Liver (tissue), 9 donors: ENCODE results near the gene FUBP1. TPM values are rescaled to one million over a fixed set of nuclear protein-coding genes. Genes with fewer than 3 reads are reported as not detected.

Experiments used
- DNase-seq: peaks from one replicate; pipeline ENCODE4 v3.0.0-alpha.2; 2017; ENCODE audit warnings: low spot score
- H3K27ac ChIP-seq, 2 donors: one replicate each; pipeline ENCODE4 v1.7.0; 2013; ENCODE audit warnings: inconsistent platforms in 2 of 2, low read length in 2 of 2, control low read depth in 1 of 2, low read depth in 1 of 2, mild to moderate bottlenecking in 1 of 2
- H3K27me3 ChIP-seq, 4 donors: one replicate each; pipeline versions ENCODE4 v1.6.1 to v1.7.0; 2013; ENCODE audit warnings: low read length in 3 of 4, inconsistent platforms in 1 of 4, mild to moderate bottlenecking in 1 of 4, moderate library complexity in 1 of 4; ENCODE audit not compliant: control insufficient read depth in 4 of 4, insufficient read depth in 4 of 4
- H3K36me3 ChIP-seq, 4 donors: one replicate each; pipeline versions ENCODE4 v1.6.1 to v1.7.0; 2013; ENCODE audit warnings: low read length in 3 of 4, mild to moderate bottlenecking in 3 of 4, low read depth in 1 of 4, moderate library complexity in 1 of 4; ENCODE audit not compliant: control insufficient read depth in 4 of 4, insufficient read depth in 3 of 4
- H3K4me1 ChIP-seq, 4 donors: one replicate each; pipeline versions ENCODE4 v1.6.1 to v1.7.0; 2013; ENCODE audit warnings: low read length in 3 of 4, mild to moderate bottlenecking in 3 of 4, moderate library complexity in 1 of 4; ENCODE audit not compliant: control insufficient read depth in 4 of 4, insufficient read depth in 4 of 4
- H3K4me3 ChIP-seq, 3 donors: one replicate each; pipeline versions ENCODE4 v1.6.1 to v1.7.0; 2013; ENCODE audit warnings: low read length in 3 of 3, control low read depth in 1 of 3, low read depth in 1 of 3, mild to moderate bottlenecking in 1 of 3
- H3K9ac ChIP-seq, 2 donors: one replicate each; pipeline ENCODE4 v1.7.0; 2013; ENCODE audit warnings: low read length in 2 of 2, mild to moderate bottlenecking in 2 of 2, moderate library complexity in 2 of 2, control low read depth in 1 of 2, low read depth in 1 of 2
- H3K9me3 ChIP-seq, 4 donors: one replicate each; pipeline versions ENCODE4 v1.6.1 to v1.7.0; 2013; ENCODE audit warnings: low read length in 3 of 4; ENCODE audit not compliant: control insufficient read depth in 4 of 4
- EGR1 ChIP-seq, 2 donors: IDR thresholded peaks; 2 replicates each; pipeline ENCODE4 v1.6.1; 2016 to 2018; ENCODE audit warnings: antibody characterized with exemption in 2 of 2, low read depth in 2 of 2
- FOXA1 ChIP-seq: IDR thresholded peaks from 2 replicates; pipeline ENCODE4 v1.6.1; 2016; ENCODE audit warnings: antibody characterized with exemption
- FOXA2 ChIP-seq: IDR thresholded peaks from 2 replicates; pipeline ENCODE4 v1.6.1; 2016; ENCODE audit warnings: antibody characterized with exemption
- GABPA ChIP-seq, 2 donors: IDR thresholded peaks in 1 of 2; conservative IDR thresholded peaks in 1 of 2; 2 replicates each; pipeline ENCODE4 v1.6.1; 2016; ENCODE audit warnings: antibody characterized with exemption in 2 of 2, mild to moderate bottlenecking in 1 of 2, moderate library complexity in 1 of 2
- HNF4A ChIP-seq, 2 donors: conservative IDR thresholded peaks; 2 replicates each; pipeline ENCODE4 v1.6.1; 2016; ENCODE audit warnings: antibody characterized with exemption in 2 of 2, mild to moderate bottlenecking in 2 of 2
- HNF4G ChIP-seq: IDR thresholded peaks from 2 replicates; pipeline ENCODE4 v1.6.1; 2016; ENCODE audit warnings: antibody characterized with exemption
- JUND ChIP-seq, 2 donors: IDR thresholded peaks; 2 replicates each; pipeline ENCODE4 v1.6.1; 2016; ENCODE audit warnings: antibody characterized with exemption in 2 of 2
- RAD21 ChIP-seq, 2 donors: IDR thresholded peaks; 2 replicates each; pipeline ENCODE4 v1.6.1; 2016; ENCODE audit warnings: antibody characterized with exemption in 2 of 2, mild to moderate bottlenecking in 2 of 2
- RXRA ChIP-seq, 2 donors: IDR thresholded peaks; 2 replicates each; pipeline ENCODE4 v1.6.1; 2017 to 2018; ENCODE audit warnings: antibody characterized with exemption in 2 of 2, mild to moderate bottlenecking in 1 of 2
- SP1 ChIP-seq: IDR thresholded peaks from 2 replicates; pipeline ENCODE4 v1.6.1; 2018; ENCODE audit warnings: antibody characterized with exemption, mild to moderate bottlenecking
- TAF1 ChIP-seq: conservative IDR thresholded peaks from 2 replicates; pipeline ENCODE4 v1.6.1; 2016; ENCODE audit warnings: antibody characterized with exemption, mild to moderate bottlenecking
- YY1 ChIP-seq: IDR thresholded peaks from 2 replicates; pipeline ENCODE4 v1.6.1; 2016; ENCODE audit warnings: antibody characterized with exemption, mild to moderate bottlenecking
- WGBS: extraction: QIAGEN DNeasy Blood & Tissue Kit; methylation state at CpG from one replicate; pipeline ENCODE4 v1.1.7; 2013; 5-methylcytosine and 5-hydroxymethylcytosine counted together
- polyA plus RNA-seq, 2 donors: library from polyadenylated mRNA; stranded (reverse) in 1 of 2; unstranded in 1 of 2; fragments of 200-250 nt in 1 of 2; fragments of >200 nt in 1 of 2; fragmentation: Nextera tagmentation in 1 of 2; extraction: Ambion mirVana in 1 of 2; gene quantifications; one replicate each; pipeline versions ENCODE4 v1.2.1 to v1.2.3, GENCODE V29; 2013 to 2015
- total RNA-seq, 2 donors: library from RNA; depleted of rRNA; stranded (reverse); fragments of >200 nt; gene quantifications; one replicate each; pipeline ENCODE4 v1.2.3, GENCODE V29; 2014
- TF ChIP-seq, protein P1 (sequence below): IDR thresholded peaks from 2 replicates; pipeline ENCODE4 v1.6.1; 2016; ENCODE audit warnings: antibody characterized with exemption
- TF ChIP-seq, protein P2 (sequence below): IDR thresholded peaks from 2 replicates; pipeline ENCODE4 v1.6.1; 2016; ENCODE audit warnings: antibody characterized with exemption
- TF ChIP-seq, protein P3 (sequence below): IDR thresholded peaks from 2 replicates; pipeline ENCODE4 v1.6.1; 2016; ENCODE audit warnings: antibody characterized with exemption, mild to moderate bottlenecking
- TF ChIP-seq, protein P4 (sequence below): IDR thresholded peaks from 2 replicates; pipeline ENCODE4 v1.6.1; 2016; ENCODE audit warnings: antibody characterized with exemption
- TF ChIP-seq, protein P5 (sequence below): fragments of 150-350 bp; IDR thresholded peaks from 2 replicates; pipeline ENCODE4 v1.5.1; 2017; ENCODE audit warnings: improper control_type of control experiment, low read depth, low read length; ENCODE audit not compliant: missing input control
- donor health status: healthy.
- donor health status: healthy.
- donor health status: healthy.
- donor health status: healthy.
- donor health status: healthy.

FUBP1 gene
- total and polyA plus RNA-seq, 4 donors = 16.3 to 97.4 (median 47.2) TPM

DNA sequence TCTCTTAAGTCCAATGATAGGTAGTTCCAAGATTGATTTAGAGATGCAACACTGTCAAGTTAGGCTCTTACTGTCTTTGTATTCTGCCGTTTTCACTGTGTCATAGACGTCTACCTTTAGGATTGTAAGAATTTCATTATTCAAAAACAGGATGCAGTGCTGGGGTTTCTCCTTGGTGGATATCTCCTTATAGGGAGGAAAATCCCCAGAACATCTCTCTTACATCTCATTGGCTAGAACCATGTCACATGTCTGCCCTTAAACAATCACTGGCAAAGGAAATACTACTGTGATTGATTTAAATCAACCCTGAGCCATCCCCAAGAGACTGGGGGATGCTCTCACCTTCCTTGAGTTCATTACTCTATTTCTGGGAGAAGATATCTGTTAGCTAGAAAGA lies 10.9 kb upstream of the FUBP1 start:
- H3K4me1 ChIP-seq = no peaks in the 10 kb centered on the region
- 97% methylated on average over 2 of the region's 2 CpGs for WGBS
- TF ChIP-seq FOXA1 (no peak), HNF4A (conservative IDR thresholded peaks at IDR 0.05) (no peak), RAD21 (IDR thresholded peaks at IDR 0.05) (no peak), FOXA2 (no peak)

DNA sequence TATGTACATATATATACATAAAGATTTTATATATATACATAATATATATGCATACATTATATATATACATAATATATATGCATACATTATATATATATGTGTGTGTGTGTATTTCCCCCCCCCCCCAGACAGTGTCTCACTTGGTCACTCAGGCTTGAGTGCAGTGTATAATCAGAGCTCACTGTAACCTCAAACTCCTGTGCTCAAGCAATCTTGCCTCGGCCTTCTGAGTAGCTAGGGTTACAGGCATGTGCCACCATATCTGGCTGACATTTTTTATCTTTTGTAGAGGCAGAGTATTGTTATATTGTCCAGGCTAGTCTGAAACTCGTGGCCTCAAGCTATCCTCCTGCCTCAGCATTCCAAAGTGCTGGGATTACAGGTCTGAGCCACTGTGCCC lies 9.0 kb upstream of the FUBP1 start:
- H3K27me3 ChIP-seq = no peaks in the 10 kb centered on the region
- DNase-seq = no peak
- TF ChIP-seq SP1 (no peak), EGR1 (IDR thresholded peaks at IDR 0.05; ENCODE audit: low read depth in 2 of 2) (no peak), HNF4G (no peak), RXRA (IDR thresholded peaks at IDR 0.05) (no peak), YY1 (no peak), JUND (IDR thresholded peaks at IDR 0.05) (no peak), GABPA (IDR thresholded peaks at IDR 0.05 in 1 of 2, conservative IDR thresholded peaks at IDR 0.05 in 1 of 2) (no peak)
- TF ChIP-seq, protein P1, sequence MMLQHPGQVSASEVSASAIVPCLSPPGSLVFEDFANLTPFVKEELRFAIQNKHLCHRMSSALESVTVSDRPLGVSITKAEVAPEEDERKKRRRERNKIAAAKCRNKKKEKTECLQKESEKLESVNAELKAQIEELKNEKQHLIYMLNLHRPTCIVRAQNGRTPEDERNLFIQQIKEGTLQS = no peak
- TF ChIP-seq, protein P2, sequence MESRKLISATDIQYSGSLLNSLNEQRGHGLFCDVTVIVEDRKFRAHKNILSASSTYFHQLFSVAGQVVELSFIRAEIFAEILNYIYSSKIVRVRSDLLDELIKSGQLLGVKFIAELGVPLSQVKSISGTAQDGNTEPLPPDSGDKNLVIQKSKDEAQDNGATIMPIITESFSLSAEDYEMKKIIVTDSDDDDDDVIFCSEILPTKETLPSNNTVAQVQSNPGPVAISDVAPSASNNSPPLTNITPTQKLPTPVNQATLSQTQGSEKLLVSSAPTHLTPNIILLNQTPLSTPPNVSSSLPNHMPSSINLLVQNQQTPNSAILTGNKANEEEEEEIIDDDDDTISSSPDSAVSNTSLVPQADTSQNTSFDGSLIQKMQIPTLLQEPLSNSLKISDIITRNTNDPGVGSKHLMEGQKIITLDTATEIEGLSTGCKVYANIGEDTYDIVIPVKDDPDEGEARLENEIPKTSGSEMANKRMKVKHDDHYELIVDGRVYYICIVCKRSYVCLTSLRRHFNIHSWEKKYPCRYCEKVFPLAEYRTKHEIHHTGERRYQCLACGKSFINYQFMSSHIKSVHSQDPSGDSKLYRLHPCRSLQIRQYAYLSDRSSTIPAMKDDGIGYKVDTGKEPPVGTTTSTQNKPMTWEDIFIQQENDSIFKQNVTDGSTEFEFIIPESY = no peak
- H3K9me3 ChIP-seq = no peaks in the 10 kb centered on the region
- H3K4me1 ChIP-seq = peaks cover 0 to 5% (median 3%) of the 10 kb centered on the region in 4 donors
- 94% methylated on average over 2 of the region's 2 CpGs for WGBS
- no peak overlapping the region for H3K4me3 ChIP-seq
- H3K27ac ChIP-seq = no peak overlapping the region
- peaks cover 0 to 1% (median 0%) of the 10 kb centered on the region in 4 donors for H3K36me3 ChIP-seq
- no peak overlapping the region for H3K9ac ChIP-seq

More for the DNA sequence above, 10.9 kb upstream of the FUBP1 start:
- Histone ChIP-seq H3K27ac (no peak overlapping the region), H3K4me3 (no peak overlapping the region), H3K36me3 (peaks cover 0 to 3% (median 0%) of the 10 kb centered on the region in 4 donors), H3K9ac (no peak overlapping the region), H3K27me3 (no peaks in the 10 kb centered on the region), H3K9me3 (no peaks in the 10 kb centered on the region)
- DNase-seq = no peak

DNA sequence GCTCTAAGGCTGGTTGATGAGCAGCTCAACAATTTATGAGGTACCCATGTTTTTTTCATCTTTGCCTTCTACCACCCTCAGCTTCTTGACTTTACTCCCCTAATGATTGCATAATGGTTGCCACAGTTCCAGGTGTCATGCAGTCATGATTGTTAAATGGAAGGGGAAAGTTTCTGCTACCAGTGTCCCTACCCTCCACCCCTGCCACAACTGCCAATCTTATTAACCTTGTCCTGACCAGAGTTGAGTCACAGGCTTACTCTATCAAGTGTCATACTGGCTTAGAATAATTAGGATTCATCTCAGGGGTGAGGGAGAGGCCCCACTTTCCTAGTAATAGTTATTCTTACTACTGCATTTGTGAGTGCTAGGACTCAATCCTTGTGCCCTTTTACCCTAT lies 7.9 kb upstream of the FUBP1 start:
- peaks cover 0 to 5% (median 3%) of the 10 kb centered on the region in 4 donors for H3K4me1 ChIP-seq
- H3K9me3 ChIP-seq = no peaks in the 10 kb centered on the region
- no peak overlapping the region for H3K4me3 ChIP-seq
- H3K36me3 ChIP-seq = no peaks in the 10 kb centered on the region
- no peak overlapping the region for H3K27ac ChIP-seq
- TF ChIP-seq HNF4G (no peak), GABPA (IDR thresholded peaks at IDR 0.05 in 1 of 2, conservative IDR thresholded peaks at IDR 0.05 in 1 of 2) (no peak), FOXA1 (no peak), YY1 (no peak), JUND (IDR thresholded peaks at IDR 0.05) (no peak), EGR1 (IDR thresholded peaks at IDR 0.05; ENCODE audit: low read depth in 2 of 2) (no peak), TAF1 (no peak), SP1 (no peak), FOXA2 (no peak)
- TF ChIP-seq, protein P3, sequence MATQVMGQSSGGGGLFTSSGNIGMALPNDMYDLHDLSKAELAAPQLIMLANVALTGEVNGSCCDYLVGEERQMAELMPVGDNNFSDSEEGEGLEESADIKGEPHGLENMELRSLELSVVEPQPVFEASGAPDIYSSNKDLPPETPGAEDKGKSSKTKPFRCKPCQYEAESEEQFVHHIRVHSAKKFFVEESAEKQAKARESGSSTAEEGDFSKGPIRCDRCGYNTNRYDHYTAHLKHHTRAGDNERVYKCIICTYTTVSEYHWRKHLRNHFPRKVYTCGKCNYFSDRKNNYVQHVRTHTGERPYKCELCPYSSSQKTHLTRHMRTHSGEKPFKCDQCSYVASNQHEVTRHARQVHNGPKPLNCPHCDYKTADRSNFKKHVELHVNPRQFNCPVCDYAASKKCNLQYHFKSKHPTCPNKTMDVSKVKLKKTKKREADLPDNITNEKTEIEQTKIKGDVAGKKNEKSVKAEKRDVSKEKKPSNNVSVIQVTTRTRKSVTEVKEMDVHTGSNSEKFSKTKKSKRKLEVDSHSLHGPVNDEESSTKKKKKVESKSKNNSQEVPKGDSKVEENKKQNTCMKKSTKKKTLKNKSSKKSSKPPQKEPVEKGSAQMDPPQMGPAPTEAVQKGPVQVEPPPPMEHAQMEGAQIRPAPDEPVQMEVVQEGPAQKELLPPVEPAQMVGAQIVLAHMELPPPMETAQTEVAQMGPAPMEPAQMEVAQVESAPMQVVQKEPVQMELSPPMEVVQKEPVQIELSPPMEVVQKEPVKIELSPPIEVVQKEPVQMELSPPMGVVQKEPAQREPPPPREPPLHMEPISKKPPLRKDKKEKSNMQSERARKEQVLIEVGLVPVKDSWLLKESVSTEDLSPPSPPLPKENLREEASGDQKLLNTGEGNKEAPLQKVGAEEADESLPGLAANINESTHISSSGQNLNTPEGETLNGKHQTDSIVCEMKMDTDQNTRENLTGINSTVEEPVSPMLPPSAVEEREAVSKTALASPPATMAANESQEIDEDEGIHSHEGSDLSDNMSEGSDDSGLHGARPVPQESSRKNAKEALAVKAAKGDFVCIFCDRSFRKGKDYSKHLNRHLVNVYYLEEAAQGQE = no peak
- TF ChIP-seq, protein P4, sequence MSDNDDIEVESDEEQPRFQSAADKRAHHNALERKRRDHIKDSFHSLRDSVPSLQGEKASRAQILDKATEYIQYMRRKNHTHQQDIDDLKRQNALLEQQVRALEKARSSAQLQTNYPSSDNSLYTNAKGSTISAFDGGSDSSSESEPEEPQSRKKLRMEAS = no peak
- TF ChIP-seq, protein P1 = no peak
- TF ChIP-seq, protein P5, sequence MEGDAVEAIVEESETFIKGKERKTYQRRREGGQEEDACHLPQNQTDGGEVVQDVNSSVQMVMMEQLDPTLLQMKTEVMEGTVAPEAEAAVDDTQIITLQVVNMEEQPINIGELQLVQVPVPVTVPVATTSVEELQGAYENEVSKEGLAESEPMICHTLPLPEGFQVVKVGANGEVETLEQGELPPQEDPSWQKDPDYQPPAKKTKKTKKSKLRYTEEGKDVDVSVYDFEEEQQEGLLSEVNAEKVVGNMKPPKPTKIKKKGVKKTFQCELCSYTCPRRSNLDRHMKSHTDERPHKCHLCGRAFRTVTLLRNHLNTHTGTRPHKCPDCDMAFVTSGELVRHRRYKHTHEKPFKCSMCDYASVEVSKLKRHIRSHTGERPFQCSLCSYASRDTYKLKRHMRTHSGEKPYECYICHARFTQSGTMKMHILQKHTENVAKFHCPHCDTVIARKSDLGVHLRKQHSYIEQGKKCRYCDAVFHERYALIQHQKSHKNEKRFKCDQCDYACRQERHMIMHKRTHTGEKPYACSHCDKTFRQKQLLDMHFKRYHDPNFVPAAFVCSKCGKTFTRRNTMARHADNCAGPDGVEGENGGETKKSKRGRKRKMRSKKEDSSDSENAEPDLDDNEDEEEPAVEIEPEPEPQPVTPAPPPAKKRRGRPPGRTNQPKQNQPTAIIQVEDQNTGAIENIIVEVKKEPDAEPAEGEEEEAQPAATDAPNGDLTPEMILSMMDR = no peak
- no peaks in the 10 kb centered on the region for H3K27me3 ChIP-seq
- H3K9ac ChIP-seq = no peak overlapping the region
- no peak for DNase-seq
